OCI-LY7 (cell line): ENCODE measurements around the gene LY9. TPM values are rescaled to one million over a fixed set of nuclear protein-coding genes. Genes with fewer than 3 reads are reported as not detected.

ENCODE experiments used
- BruUV-seq: library from RNA; stranded (reverse); fragments of 400-500 nt; replicated peaks from 2 replicates; lab custom pipeline; 2021; lab: Mats Ljungman, UMichigan
- CTCF ChIA-PET: fragments of 300-600 bp; sonication (Branson Sonifier 250); formaldehyde crosslinking; loops from one replicate; lab custom pipeline; 2022; ENCODE audit warnings: antibody characterized with exemption; ENCODE audit not compliant: unreplicated experiment; lab: Charles Lee
- POLR2A ChIA-PET: fragments of 300-600 bp; sonication (Branson Sonifier 250); formaldehyde crosslinking; loops from one replicate; lab custom pipeline; 2022; ENCODE audit warnings: antibody characterized with exemption; lab: Charles Lee
- DNase-seq: peaks from one replicate; pipeline ENCODE4 v3.0.0-alpha.2; 2015; ENCODE audit warnings: low spot score
- H2AFZ ChIP-seq: fragments of 200-600 bp; sonication (generic), shearing (Covaris generic); 2 replicates; pipeline ENCODE4 v1.6.1; 2014; ENCODE audit warnings: mild to moderate bottlenecking, antibody characterized with exemption, low read length, moderate library complexity
- H3K27ac ChIP-seq: fragments of 200-600 bp; sonication (generic); 2 replicates; pipeline ENCODE4 v1.5.1; 2014; ENCODE audit warnings: mixed run types, low read depth, mild to moderate bottlenecking, moderate library complexity, low read length, inconsistent platforms; ENCODE audit not compliant: poor library complexity, severe bottlenecking
- H3K36me3 ChIP-seq: fragments of 200-600 bp; sonication (generic); 2 replicates; pipeline ENCODE4 v1.6.1; 2014; ENCODE audit warnings: mild to moderate bottlenecking, antibody characterized with exemption, low read length, moderate library complexity, mixed read lengths; ENCODE audit not compliant: insufficient read depth
- H3K4me1 ChIP-seq: fragments of 200-600 bp; sonication (generic); 2 replicates; pipeline ENCODE4 v1.5.1; 2014; ENCODE audit warnings: mild to moderate bottlenecking, low read length; ENCODE audit not compliant: insufficient read depth, poor library complexity, severe bottlenecking
- H3K4me2 ChIP-seq: fragments of 200-600 bp; sonication (generic); 2 replicates; pipeline ENCODE4 v1.6.1; 2014; ENCODE audit warnings: mild to moderate bottlenecking, low read length
- H3K4me3 ChIP-seq: fragments of 200-600 bp; sonication (generic); 2 replicates; pipeline ENCODE4 v1.5.1; 2014; ENCODE audit warnings: mild to moderate bottlenecking, low read depth, low read length; ENCODE audit not compliant: poor library complexity, severe bottlenecking
- H3K79me2 ChIP-seq: fragments of 200-600 bp; sonication (generic); 2 replicates; pipeline ENCODE4 v1.6.1; 2016; ENCODE audit warnings: low read depth, mild to moderate bottlenecking, low read length, moderate library complexity, mixed read lengths; ENCODE audit not compliant: insufficient read depth
- H3K9me2 ChIP-seq: fragments of 200-600 bp; sonication (generic); 2 replicates; pipeline ENCODE4 v1.6.1; 2016; ENCODE audit warnings: mild to moderate bottlenecking, low read length, mixed read lengths; ENCODE audit not compliant: insufficient read depth
- H3K9me3 ChIP-seq: fragments of 200-600 bp; sonication (generic); 2 replicates; pipeline ENCODE4 v1.6.1; 2014; ENCODE audit warnings: mild to moderate bottlenecking, mixed run types, low read length, mixed read lengths
- H4K20me1 ChIP-seq: fragments of 200-600 bp; sonication (generic); 2 replicates; pipeline ENCODE4 v1.6.1; 2014; ENCODE audit warnings: mild to moderate bottlenecking, antibody characterized with exemption, low read length, moderate library complexity, mixed read lengths; ENCODE audit not compliant: insufficient read depth
- CTCF ChIP-seq: fragments of 200-600 bp; sonication (generic); conservative IDR thresholded peaks from 2 replicates; pipeline ENCODE4 v1.5.1; 2014; ENCODE audit warnings: mild to moderate bottlenecking, antibody characterized with exemption, low read length, moderate library complexity, mixed read lengths
- EZH2phosphoT487 ChIP-seq: fragments of 200-600 bp; sonication (generic); IDR thresholded peaks from 2 replicates; pipeline ENCODE4 v1.6.1; 2018; ENCODE audit warnings: low read depth, borderline replicate concordance, mild to moderate bottlenecking, mixed run types, antibody characterized with exemption, low read length, moderate library complexity, mixed read lengths
- intact Hi-C: fragments of 100-400 bp; cut with micrococcal nuclease; formaldehyde crosslinking; loops from one replicate; pipeline ENCODE4 v1.10.0; 2022; ENCODE audit not compliant: unreplicated experiment
- total RNA-seq, 2 experiments: library from RNA; depleted of rRNA in 1 of 2; stranded (reverse); fragments of >200 nt in 1 of 2; shearing (Covaris generic) in 1 of 2; gene quantifications; 2 replicates each; pipeline ENCODE4 v1.2.3, GENCODE V29; 2014 to 2022

LY9 gene
- total RNA-seq, 2 experiments from 2014 or later = 28.4 to 40.2 TPM

GRCh38 chr1:160850541-160850940, 54.6 kb downstream of the LY9 start:
- no TSS peak for BruUV-seq
- POLR2A ChIA-PET = no interaction called here
- H4K20me1 ChIP-seq = no peaks in the 10 kb centered on the region

DNA sequence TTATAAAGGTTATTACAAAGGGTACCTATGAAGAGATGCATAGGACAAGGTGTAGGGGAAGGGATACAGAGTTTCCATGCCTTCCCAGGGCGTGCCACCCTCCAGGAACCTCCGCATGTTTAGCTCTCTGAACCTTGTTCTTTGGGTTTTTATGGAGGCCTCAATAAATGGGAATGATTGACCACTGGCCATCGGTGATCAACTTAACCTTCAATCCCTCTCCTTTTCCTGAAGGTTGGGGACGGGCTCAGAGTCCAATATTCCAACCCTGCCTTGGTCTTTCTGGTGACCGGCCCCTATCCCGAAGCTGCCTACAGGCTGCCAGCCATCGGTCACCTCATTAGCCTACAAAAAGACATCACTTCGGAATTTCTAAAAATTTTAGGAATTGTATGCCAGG, 55.0 kb downstream of the LY9 start:
- Histone ChIP-seq H3K27ac (no peak overlapping the region), H3K4me2 (no peak overlapping the region), H3K36me3 (no peaks in the 10 kb centered on the region), H2AFZ (no peak overlapping the region), H3K9me2 (no peaks in the 10 kb centered on the region), H3K79me2 (no peaks in the 10 kb centered on the region), H4K20me1 (no peaks in the 10 kb centered on the region), H3K4me1 (no peaks in the 10 kb centered on the region), H3K4me3 (no peak overlapping the region), H3K9me3 (no peaks in the 10 kb centered on the region)
- no TSS peak for BruUV-seq
- POLR2A ChIA-PET = no interaction called here
- CTCF ChIA-PET = no interaction called here
- TF ChIP-seq CTCF = no peak
- no peak for TF ChIP-seq EZH2phosphoT487
- intact Hi-C loops = no loop called here
- DNase-seq = no peak

More at GRCh38 chr1:160850541-160850940, 54.6 kb downstream of the LY9 start:
- TF ChIP-seq EZH2phosphoT487 = no peak
- TF ChIP-seq CTCF = no peak
- H3K36me3 ChIP-seq = no peaks in the 10 kb centered on the region
- H3K27ac ChIP-seq = no peak overlapping the region
- H3K9me2 ChIP-seq = no peaks in the 10 kb centered on the region
- H3K9me3 ChIP-seq = no peaks in the 10 kb centered on the region
- intact Hi-C loops = no loop called here
- CTCF ChIA-PET = no interaction called here
- no peak for DNase-seq
- no peaks in the 10 kb centered on the region for H3K79me2 ChIP-seq
- H2AFZ ChIP-seq = no peak overlapping the region
- H3K4me3 ChIP-seq = no peak overlapping the region
- no peaks in the 10 kb centered on the region for H3K4me1 ChIP-seq
- H3K4me2 ChIP-seq = no peak overlapping the region

GRCh38 chr1:160853014-160853413, 57.0 kb downstream of the LY9 start:
- Histone ChIP-seq H3K36me3 (no peaks in the 10 kb centered on the region), H3K4me3 (no peak overlapping the region), H3K4me1 (no peaks in the 10 kb centered on the region), H3K79me2 (no peaks in the 10 kb centered on the region), H3K9me3 (no peaks in the 10 kb centered on the region), H2AFZ (no peak overlapping the region), H3K27ac (no peak overlapping the region), H3K4me2 (no peak overlapping the region), H4K20me1 (no peaks in the 10 kb centered on the region), H3K9me2 (no peaks in the 10 kb centered on the region)
- intact Hi-C loops = no loop called here
- TF ChIP-seq CTCF = no peak
- TF ChIP-seq EZH2phosphoT487 = no peak
- BruUV-seq = no TSS peak
- DNase-seq = no peak
- ChIA-PET CTCF (no interaction called here), POLR2A (interaction anchor here (0.6 kb wide), 1 partner anchor 202 kb away, joined by 4 read pairs; no protein-coding TSS in a partner anchor)
